ENCODE results near the gene TCF7L1.

DNA sequence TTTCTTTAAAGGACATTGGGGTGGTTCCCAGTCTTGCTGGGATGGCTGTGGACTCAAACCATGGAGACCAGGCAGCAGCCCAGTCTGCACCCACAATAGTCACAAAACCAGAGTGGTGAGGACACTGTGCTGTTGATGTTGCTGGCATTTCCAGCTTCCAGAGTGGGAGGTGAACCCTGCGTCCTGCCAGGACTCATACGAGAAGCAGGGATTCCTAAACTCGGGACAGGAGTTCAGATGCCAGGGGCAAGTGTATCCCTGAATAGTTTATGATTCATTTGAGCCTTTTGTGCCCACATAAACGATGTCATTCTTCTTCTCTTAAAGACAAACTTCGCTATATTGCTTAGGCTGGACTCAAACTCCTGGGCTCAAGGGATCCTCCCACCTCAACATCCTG is 62.8 kb downstream of the TCF7L1 start:
- TF ChIP-seq, protein P1, sequence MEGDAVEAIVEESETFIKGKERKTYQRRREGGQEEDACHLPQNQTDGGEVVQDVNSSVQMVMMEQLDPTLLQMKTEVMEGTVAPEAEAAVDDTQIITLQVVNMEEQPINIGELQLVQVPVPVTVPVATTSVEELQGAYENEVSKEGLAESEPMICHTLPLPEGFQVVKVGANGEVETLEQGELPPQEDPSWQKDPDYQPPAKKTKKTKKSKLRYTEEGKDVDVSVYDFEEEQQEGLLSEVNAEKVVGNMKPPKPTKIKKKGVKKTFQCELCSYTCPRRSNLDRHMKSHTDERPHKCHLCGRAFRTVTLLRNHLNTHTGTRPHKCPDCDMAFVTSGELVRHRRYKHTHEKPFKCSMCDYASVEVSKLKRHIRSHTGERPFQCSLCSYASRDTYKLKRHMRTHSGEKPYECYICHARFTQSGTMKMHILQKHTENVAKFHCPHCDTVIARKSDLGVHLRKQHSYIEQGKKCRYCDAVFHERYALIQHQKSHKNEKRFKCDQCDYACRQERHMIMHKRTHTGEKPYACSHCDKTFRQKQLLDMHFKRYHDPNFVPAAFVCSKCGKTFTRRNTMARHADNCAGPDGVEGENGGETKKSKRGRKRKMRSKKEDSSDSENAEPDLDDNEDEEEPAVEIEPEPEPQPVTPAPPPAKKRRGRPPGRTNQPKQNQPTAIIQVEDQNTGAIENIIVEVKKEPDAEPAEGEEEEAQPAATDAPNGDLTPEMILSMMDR (IDR thresholded peaks at IDR 0.05), result no peak
- TF ChIP-seq POLR2A (IDR thresholded peaks at IDR 0.05; ENCODE audit: low read depth) (no peak), POLR2AphosphoS5 (IDR thresholded peaks at IDR 0.05) (no peak)

Measured in esophagus muscularis mucosa (tissue), 3 donors.